Thyroid gland (tissue), 4 donors: ENCODE measurements around the gene SRSF3. TPM values are rescaled to one million over a fixed set of nuclear protein-coding genes. Genes with fewer than 3 reads are reported as not detected.
A peak's percentile ranks its signal among the peaks of the same experiment; 100 is the strongest.

Source experiments
- DNase-seq, 2 donors: peaks; one replicate each; pipeline ENCODE4 v3.0.0-alpha.2; 2019
- H3K27ac ChIP-seq, 3 donors: fragments of 200-600 bp; sonication (generic); 1 replicate in 2 of 3; 2 replicates in 1 of 3; pipeline ENCODE4 v1.5.1; 2016 to 2019; ENCODE audit warnings: mild to moderate bottlenecking in 1 of 3, moderate library complexity in 1 of 3
- H3K27me3 ChIP-seq: fragments of 200-600 bp; sonication (generic); one replicate; pipeline ENCODE4 v1.5.1; 2019
- H3K36me3 ChIP-seq, 2 donors: fragments of 200-600 bp; sonication (generic); one replicate each; pipeline ENCODE4 v1.5.1; 2016 to 2019
- H3K4me1 ChIP-seq, 2 donors: fragments of 200-600 bp; sonication (generic); one replicate each; pipeline ENCODE4 v1.5.1; 2017 to 2019
- H3K4me3 ChIP-seq, 3 donors: fragments of 200-600 bp; sonication (generic); replicated peaks in 1 of 3; 1 replicate in 2 of 3; 2 replicates in 1 of 3; pipeline ENCODE4 v1.5.1; 2016; ENCODE audit warnings: mild to moderate bottlenecking in 1 of 3
- H3K9me3 ChIP-seq: fragments of 200-600 bp; sonication (generic); one replicate; pipeline ENCODE4 v1.5.1; 2017
- CTCF ChIP-seq, 6 experiments: fragments of 200-600 bp in 3 of 6; fragments of 450-650 bp in 3 of 6; sonication (generic) in 3 of 6; IDR thresholded peaks; one replicate each; pipeline ENCODE4 v1.5.1; 2016 to 2019; ENCODE audit warnings: antibody characterized with exemption in 6 of 6, mild to moderate bottlenecking in 2 of 6, inconsistent platforms in 1 of 6, moderate library complexity in 1 of 6
- POLR2A ChIP-seq, 2 donors: fragments of 450-650 bp; IDR thresholded peaks; one replicate each; pipeline ENCODE4 v1.6.1; 2017; ENCODE audit warnings: antibody characterized with exemption in 2 of 2, mild to moderate bottlenecking in 2 of 2, moderate library complexity in 1 of 2
- WGBS, 2 donors: methylation state at CpG; one replicate each; pipeline ENCODE4 v1.1.5; 2017; 5-methylcytosine and 5-hydroxymethylcytosine counted together
- intact Hi-C: fragments of 100-400 bp; cut with DNase I; formaldehyde crosslinking; loops from one replicate; pipeline ENCODE4 v1.15.1; 2023
- total RNA-seq, 4 donors: library from RNA; depleted of rRNA; stranded (reverse); fragments of >200 nt; gene quantifications; one replicate each; pipeline ENCODE4 v1.2.3, GENCODE V29; 2016

The SRSF3 gene
- total RNA-seq, 4 donors from 2014 or later: 120 to 287 (median 144) TPM

GRCh38 chr6:36634317-36635108 lies 40.4 kb downstream of the SRSF3 start:
- Histone ChIP-seq H3K27ac (peak overlapping the region in 1 of 3 donors; percentile 43), H3K27me3 (no peaks in the 10 kb centered on the region), H3K9me3 (no peaks in the 10 kb centered on the region), H3K4me1 (peaks cover 14 to 20% of the 10 kb centered on the region in 2 donors), H3K4me3 (no peak overlapping the region), H3K36me3 (no peaks in the 10 kb centered on the region)
- intact Hi-C loops: loop anchor here (10.0 kb wide), 1 partner anchor 1750 kb away; no protein-coding TSS in a partner anchor
- DNase-seq: no peak
- WGBS, 2 donors: 79 to 82% methylated on average over 16 of the region's 16 CpGs
- TF ChIP-seq CTCF (IDR thresholded peaks at IDR 0.05) (no peak), POLR2A (IDR thresholded peaks at IDR 0.05) (no peak)

- intact Hi-C loops: loop anchor here (10.0 kb wide), 1 partner anchor 1749 kb away; no protein-coding TSS in a partner anchor
- H3K9me3 ChIP-seq: no peaks in the 10 kb centered on the region
- no peak for TF ChIP-seq CTCF (IDR thresholded peaks at IDR 0.05)
- no peak for TF ChIP-seq POLR2A (IDR thresholded peaks at IDR 0.05)
- peaks cover 14 to 18% of the 10 kb centered on the region in 2 donors for H3K4me1 ChIP-seq
- H3K36me3 ChIP-seq: no peaks in the 10 kb centered on the region
- WGBS, 2 donors: 58 to 59% methylated on average over 5 of the region's 5 CpGs
- no peak overlapping the region for H3K27ac ChIP-seq
- no peaks in the 10 kb centered on the region for H3K27me3 ChIP-seq
- no peak overlapping the region for H3K4me3 ChIP-seq
- no peak for DNase-seq
Observed at GRCh38 chr6:36636283-36636682, 42.1 kb downstream of the SRSF3 start.

- 75 to 82% methylated on average over 12 of the region's 12 CpGs for WGBS, 2 donors
- Histone ChIP-seq H3K9me3 (no peaks in the 10 kb centered on the region), H3K4me3 (no peak overlapping the region), H3K27me3 (no peaks in the 10 kb centered on the region), H3K36me3 (no peaks in the 10 kb centered on the region), H3K4me1 (peaks cover 10 to 13% of the 10 kb centered on the region in 2 donors), H3K27ac (no peak overlapping the region)
- DNase-seq: no peak
- no peak for TF ChIP-seq CTCF (IDR thresholded peaks at IDR 0.05)
- no peak for TF ChIP-seq POLR2A (IDR thresholded peaks at IDR 0.05)
- intact Hi-C loops: loop anchor here (10.0 kb wide), 1 partner anchor 1748 kb away; no protein-coding TSS in a partner anchor
Observed at GRCh38 chr6:36636687-36637418, 42.7 kb downstream of the SRSF3 start.

- TF ChIP-seq CTCF (IDR thresholded peaks at IDR 0.05) (no peak), POLR2A (IDR thresholded peaks at IDR 0.05) (no peak)
- H3K27me3 ChIP-seq: no peaks in the 10 kb centered on the region
- intact Hi-C loops: loop anchor here (10.0 kb wide), 1 partner anchor 1746 kb away; no protein-coding TSS in a partner anchor
- no peak for DNase-seq
- WGBS, 2 donors: 95 to 97% methylated on average over 3 of the region's 3 CpGs
- H3K36me3 ChIP-seq: no peaks in the 10 kb centered on the region
- no peaks in the 10 kb centered on the region for H3K9me3 ChIP-seq
- H3K4me3 ChIP-seq: no peak overlapping the region
- H3K27ac ChIP-seq: no peak overlapping the region
- peaks cover 13 to 21% of the 10 kb centered on the region in 2 donors for H3K4me1 ChIP-seq
Observed at GRCh38 chr6:36638579-36638978, 44.4 kb downstream of the SRSF3 start.
